Neutrophil (primary cell): ENCODE measurements around the gene ENAH.
A peak's percentile ranks its signal among the peaks of the same experiment; 100 is the strongest.

ENCODE experiments used
- H3K27ac ChIP-seq: fragments of 200-600 bp; sonication (generic); 2 replicates; pipeline ENCODE4 v1.5.1; 2016; ENCODE audit warnings: mild to moderate bottlenecking, moderate library complexity
- H3K27me3 ChIP-seq: fragments of 200-600 bp; sonication (generic); 2 replicates; pipeline ENCODE4 v1.6.0; 2016; ENCODE audit warnings: mild to moderate bottlenecking
- H3K36me3 ChIP-seq: fragments of 200-600 bp; sonication (generic); 2 replicates; pipeline ENCODE4 v1.5.1; 2017
- H3K4me1 ChIP-seq, 2 experiments: fragments of 200-600 bp in 1 of 2; sonication (generic) in 1 of 2; 1 replicate in 1 of 2; 2 replicates in 1 of 2; pipeline versions ENCODE4 v1.5.1 to v1.6.1; 2013 to 2016; ENCODE audit warnings: low read depth in 1 of 2, low read length in 1 of 2, mild to moderate bottlenecking in 1 of 2, moderate library complexity in 1 of 2; ENCODE audit not compliant: control insufficient read depth in 1 of 2, insufficient read depth in 1 of 2
- H3K4me3 ChIP-seq, 2 experiments: fragments of 200-600 bp in 1 of 2; sonication (generic) in 1 of 2; 1 replicate in 1 of 2; 2 replicates in 1 of 2; pipeline ENCODE4 v1.5.1; 2013 to 2016; ENCODE audit warnings: low read depth in 1 of 2, low read length in 1 of 2, mild to moderate bottlenecking in 1 of 2, moderate library complexity in 1 of 2
- H3K9me3 ChIP-seq: fragments of 200-600 bp; sonication (generic); 2 replicates; pipeline ENCODE4 v1.5.1; 2016
- TF ChIP-seq, protein P1 (sequence below): fragments of 200-600 bp; sonication (generic); IDR thresholded peaks from 2 replicates; pipeline ENCODE4 v1.5.1; 2016; ENCODE audit warnings: antibody characterized with exemption

ENAH gene

GRCh38 chr1:225458222-225458631, 194.7 kb downstream of the ENAH start:
- Histone ChIP-seq H3K4me3 (no peak overlapping the region), H3K4me1 (peaks cover 9 to 11% of the 10 kb centered on the region in 2 experiments), H3K27me3 (no peaks in the 10 kb centered on the region), H3K36me3 (no peaks in the 10 kb centered on the region), H3K27ac (peak overlapping the region; percentile 70), H3K9me3 (no peaks in the 10 kb centered on the region)
- TF ChIP-seq, protein P1, sequence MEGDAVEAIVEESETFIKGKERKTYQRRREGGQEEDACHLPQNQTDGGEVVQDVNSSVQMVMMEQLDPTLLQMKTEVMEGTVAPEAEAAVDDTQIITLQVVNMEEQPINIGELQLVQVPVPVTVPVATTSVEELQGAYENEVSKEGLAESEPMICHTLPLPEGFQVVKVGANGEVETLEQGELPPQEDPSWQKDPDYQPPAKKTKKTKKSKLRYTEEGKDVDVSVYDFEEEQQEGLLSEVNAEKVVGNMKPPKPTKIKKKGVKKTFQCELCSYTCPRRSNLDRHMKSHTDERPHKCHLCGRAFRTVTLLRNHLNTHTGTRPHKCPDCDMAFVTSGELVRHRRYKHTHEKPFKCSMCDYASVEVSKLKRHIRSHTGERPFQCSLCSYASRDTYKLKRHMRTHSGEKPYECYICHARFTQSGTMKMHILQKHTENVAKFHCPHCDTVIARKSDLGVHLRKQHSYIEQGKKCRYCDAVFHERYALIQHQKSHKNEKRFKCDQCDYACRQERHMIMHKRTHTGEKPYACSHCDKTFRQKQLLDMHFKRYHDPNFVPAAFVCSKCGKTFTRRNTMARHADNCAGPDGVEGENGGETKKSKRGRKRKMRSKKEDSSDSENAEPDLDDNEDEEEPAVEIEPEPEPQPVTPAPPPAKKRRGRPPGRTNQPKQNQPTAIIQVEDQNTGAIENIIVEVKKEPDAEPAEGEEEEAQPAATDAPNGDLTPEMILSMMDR, result no peak

GRCh38 chr1:225454733-225455132, 198.2 kb downstream of the ENAH start:
- peaks cover 16 to 24% of the 10 kb centered on the region in 2 experiments for H3K4me1 ChIP-seq
- no peaks in the 10 kb centered on the region for H3K27me3 ChIP-seq
- H3K9me3 ChIP-seq, result no peaks in the 10 kb centered on the region
- H3K4me3 ChIP-seq, result no peak overlapping the region
- no peaks in the 10 kb centered on the region for H3K36me3 ChIP-seq
- TF ChIP-seq, protein P1, result no peak
- no peak overlapping the region for H3K27ac ChIP-seq

GRCh38 chr1:225453797-225454648, 198.9 kb downstream of the ENAH start:
- H3K4me1 ChIP-seq, result peaks cover 16 to 24% of the 10 kb centered on the region in 2 experiments
- H3K27ac ChIP-seq, result no peak overlapping the region
- no peaks in the 10 kb centered on the region for H3K36me3 ChIP-seq
- no peaks in the 10 kb centered on the region for H3K27me3 ChIP-seq
- H3K9me3 ChIP-seq, result no peaks in the 10 kb centered on the region
- no peak overlapping the region for H3K4me3 ChIP-seq
- TF ChIP-seq, protein P1, result no peak

DNA sequence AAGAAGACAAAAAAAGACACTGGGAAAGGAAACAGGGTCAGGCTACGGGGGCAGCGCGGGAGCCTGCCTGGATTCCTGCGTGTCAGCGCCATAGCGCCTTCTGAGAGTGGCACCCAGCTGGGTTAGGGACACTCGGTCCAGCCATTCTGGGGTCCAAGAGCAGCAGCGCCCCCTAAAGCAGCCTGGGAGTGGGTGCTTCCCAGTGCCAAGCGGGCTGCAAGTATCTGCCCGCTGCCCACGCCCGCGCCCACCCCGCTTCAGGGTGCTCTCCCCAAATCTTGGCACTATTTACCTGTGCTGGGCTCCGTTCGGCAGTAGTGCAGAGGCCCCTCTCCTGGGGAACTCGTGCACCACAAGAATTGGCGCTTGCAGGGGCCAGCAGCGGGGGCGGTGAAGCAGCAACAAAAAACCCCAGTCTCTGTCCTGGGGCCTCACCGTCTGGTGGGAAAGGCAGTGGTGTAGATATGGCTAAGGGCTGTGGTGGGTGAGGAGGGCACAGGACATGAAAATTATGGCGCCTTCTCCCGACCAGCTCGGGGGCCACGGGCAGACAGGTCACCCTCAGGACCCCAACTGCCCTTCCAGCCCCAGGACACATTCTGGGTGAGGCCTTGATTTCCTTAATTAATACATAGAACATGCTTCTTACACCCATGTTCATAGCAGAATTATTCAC, 200.9 kb downstream of the ENAH start:
- no peak overlapping the region for H3K4me3 ChIP-seq
- peaks cover 16 to 22% of the 10 kb centered on the region in 2 experiments for H3K4me1 ChIP-seq
- no peak overlapping the region for H3K27ac ChIP-seq
- H3K9me3 ChIP-seq, result no peaks in the 10 kb centered on the region
- H3K36me3 ChIP-seq, result no peaks in the 10 kb centered on the region
- TF ChIP-seq, protein P1, result no peak
- H3K27me3 ChIP-seq, result no peaks in the 10 kb centered on the region

GRCh38 chr1:225451340-225451739, 201.6 kb downstream of the ENAH start:
- Histone ChIP-seq H3K27me3 (no peaks in the 10 kb centered on the region), H3K4me3 (no peak overlapping the region), H3K4me1 (peaks cover 23 to 29% of the 10 kb centered on the region in 2 experiments), H3K36me3 (no peaks in the 10 kb centered on the region), H3K27ac (no peak overlapping the region), H3K9me3 (no peaks in the 10 kb centered on the region)
- TF ChIP-seq, protein P1, result no peak
